T-helper 22 cell (primary cell): Measurements from ENCODE around the gene ASTN2.

Source experiments
- DNase-seq: peaks from one replicate; pipeline ENCODE4 v3.0.0-alpha.2; 2020; ENCODE audit warnings: low read depth

Gene ASTN2

GRCh38 chr9:117300371-117301110 is 114.3 kb downstream of the ASTN2 start:
- DNase-seq, result no peak

GRCh38 chr9:117296453-117296852 is 118.4 kb downstream of the ASTN2 start:
- no peak for DNase-seq

- no peak for DNase-seq
Observed at GRCh38 chr9:117293206-117294114, 121.4 kb downstream of the ASTN2 start.

GRCh38 chr9:117290856-117291622 is 123.8 kb downstream of the ASTN2 start:
- no peak for DNase-seq

GRCh38 chr9:117290306-117290840 is 124.5 kb downstream of the ASTN2 start:
- no peak for DNase-seq

- DNase-seq, result no peak
Observed at GRCh38 chr9:117286245-117286644, 128.6 kb downstream of the ASTN2 start.

- no peak for DNase-seq
Observed at GRCh38 chr9:117284414-117284813, 130.4 kb downstream of the ASTN2 start.

GRCh38 chr9:117282541-117282940 is 132.3 kb downstream of the ASTN2 start:
- no peak for DNase-seq

GRCh38 chr9:117278471-117279035 is 136.3 kb downstream of the ASTN2 start:
- no peak for DNase-seq

- no peak for DNase-seq
Observed at GRCh38 chr9:117278020-117278419, 136.8 kb downstream of the ASTN2 start.

- no peak for DNase-seq
Observed at GRCh38 chr9:117276444-117276843, 138.4 kb downstream of the ASTN2 start.

GRCh38 chr9:117273612-117274011 is 141.2 kb downstream of the ASTN2 start:
- no peak for DNase-seq

- no peak for DNase-seq
Observed at GRCh38 chr9:117268847-117269446, 145.9 kb downstream of the ASTN2 start.

GRCh38 chr9:117266855-117267497 is 147.9 kb downstream of the ASTN2 start:
- no peak for DNase-seq

GRCh38 chr9:117265253-117265652 is 149.6 kb downstream of the ASTN2 start:
- no peak for DNase-seq

GRCh38 chr9:117258184-117258866 is 156.5 kb downstream of the ASTN2 start:
- DNase-seq, result no peak

GRCh38 chr9:117253261-117253660 is 161.6 kb downstream of the ASTN2 start:
- no peak for DNase-seq

- no peak for DNase-seq
Observed at GRCh38 chr9:117250610-117251215, 164.1 kb downstream of the ASTN2 start.

GRCh38 chr9:117249799-117250198 is 165.1 kb downstream of the ASTN2 start:
- no peak for DNase-seq

GRCh38 chr9:117247266-117247665 is 167.6 kb downstream of the ASTN2 start:
- no peak for DNase-seq
